Uterus (tissue), 4 donors: ENCODE results near the gene CCDC68. TPM values are rescaled to one million over a fixed set of nuclear protein-coding genes. Genes with fewer than 3 reads are reported as not detected.
A peak's percentile ranks its signal among the peaks of the same experiment; 100 is the strongest.

Experiments used
- DNase-seq, 2 donors: peaks; one replicate each; pipeline ENCODE4 v3.0.0-alpha.2; 2019 to 2020
- H3K27ac ChIP-seq, 2 donors: fragments of 200-600 bp; sonication (generic); 1 replicate in 1 of 2; 2 replicates in 1 of 2; pipeline ENCODE4 v1.5.1; 2016 to 2018
- H3K27me3 ChIP-seq, 2 donors: fragments of 200-600 bp; sonication (generic); one replicate each; pipeline ENCODE4 v1.5.1; 2018 to 2019; ENCODE audit warnings: control low read depth in 1 of 2
- H3K36me3 ChIP-seq, 2 donors: fragments of 200-600 bp; sonication (generic); one replicate each; pipeline ENCODE4 v1.5.1; 2019; ENCODE audit warnings: control low read depth in 1 of 2
- H3K4me1 ChIP-seq, 2 donors: fragments of 200-600 bp; sonication (generic); one replicate each; pipeline ENCODE4 v1.5.1; 2018 to 2019; ENCODE audit warnings: control low read depth in 1 of 2
- H3K4me3 ChIP-seq, 2 donors: fragments of 200-600 bp; sonication (generic); 1 replicate in 1 of 2; 2 replicates in 1 of 2; pipeline ENCODE4 v1.5.1; 2018 to 2019; ENCODE audit warnings: mild to moderate bottlenecking in 1 of 2
- H3K9me3 ChIP-seq, 2 donors: fragments of 200-600 bp; sonication (generic); one replicate each; pipeline ENCODE4 v1.5.1; 2019; ENCODE audit warnings: control low read depth in 1 of 2
- POLR2A ChIP-seq, 2 donors: fragments of 450-650 bp; IDR thresholded peaks; one replicate each; pipeline ENCODE4 v1.6.1; 2016; ENCODE audit warnings: antibody characterized with exemption in 2 of 2, mild to moderate bottlenecking in 1 of 2, moderate library complexity in 1 of 2
- intact Hi-C: fragments of 100-400 bp; cut with DNase I; formaldehyde crosslinking; loops from one replicate; pipeline ENCODE4 v1.15.1; 2023; ENCODE audit warnings: low total_unique reads
- total RNA-seq, 4 donors: library from RNA; depleted of rRNA in 3 of 4; stranded (reverse); fragments of >200 nt in 3 of 4; gene quantifications; one replicate each; pipeline versions ENCODE4 v1.1.0 to v1.2.4, GENCODE V29; 2014 to 2023
- TF ChIP-seq, protein P1 (sequence below), 4 experiments: fragments of 200-600 bp in 2 of 4; fragments of 450-650 bp in 2 of 4; sonication (generic) in 2 of 4; IDR thresholded peaks; one replicate each; pipeline ENCODE4 v1.5.1; 2016 to 2019; ENCODE audit warnings: antibody characterized with exemption in 4 of 4, mild to moderate bottlenecking in 2 of 4, moderate library complexity in 1 of 4
- donor health status: DM: yes; HTN: yes; CAD: no.

The CCDC68 gene
- total RNA-seq, result 10 to 100 TPM in 2 of 4 donors, 1 to 10 TPM in 2; 6.9 to 26.3 (median 17.1) TPM

DNA sequence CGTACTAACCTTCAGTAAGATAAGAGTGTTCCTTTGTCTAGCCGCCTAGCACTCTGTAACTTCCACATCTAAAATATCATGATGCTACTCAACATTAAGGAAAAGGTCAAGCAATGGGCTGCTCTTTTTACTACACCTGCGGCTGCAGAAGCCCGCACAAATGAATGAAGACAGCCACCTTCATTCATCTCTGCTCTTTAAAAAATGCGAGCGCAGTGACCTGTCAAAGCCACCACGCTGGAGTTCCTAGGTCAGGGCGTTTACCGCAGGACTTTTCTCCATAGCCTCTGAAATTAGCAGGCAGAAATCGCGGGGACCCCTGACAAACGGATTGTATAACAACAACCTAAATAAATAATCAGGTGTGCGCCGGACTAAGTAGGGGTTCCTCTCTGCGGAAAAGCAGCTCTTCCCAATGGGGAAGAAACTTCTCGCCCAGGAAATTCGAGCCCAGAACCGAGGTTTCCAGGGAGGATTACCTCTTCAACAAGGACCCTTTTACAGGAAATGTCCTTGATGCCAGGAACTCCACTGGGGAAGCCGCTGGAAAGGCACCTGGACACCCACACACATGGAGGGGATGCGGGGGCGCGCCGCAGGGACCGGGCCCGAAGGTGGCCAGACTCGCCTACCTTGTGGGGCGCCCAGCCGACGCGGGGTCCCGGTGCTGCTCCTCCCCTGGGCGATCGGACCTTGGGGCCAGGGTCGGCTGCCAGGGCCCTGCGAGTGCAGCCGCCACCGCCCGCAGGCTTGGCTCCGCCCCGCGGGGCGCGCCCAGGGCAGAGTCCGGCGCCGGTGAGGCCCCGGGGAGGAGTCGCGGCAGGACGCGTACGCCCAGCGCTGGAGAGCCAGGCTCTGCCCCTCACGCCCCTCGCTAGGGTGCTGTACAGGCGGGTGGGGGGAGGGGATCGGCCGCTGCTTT is at the start of gene CCDC68:
Gene CCDC68, minus strand, starts transcription at position 758 of the 922 bp plus-strand sequence. CDS start 16,670 bp downstream, outside the sequence.
- Histone ChIP-seq H3K27ac (peak within 1 kb of the TSS; percentile 9 to 31), H3K4me3 (peak within 1 kb of the TSS in 1 of 2 donors; percentile 46)

DNA sequence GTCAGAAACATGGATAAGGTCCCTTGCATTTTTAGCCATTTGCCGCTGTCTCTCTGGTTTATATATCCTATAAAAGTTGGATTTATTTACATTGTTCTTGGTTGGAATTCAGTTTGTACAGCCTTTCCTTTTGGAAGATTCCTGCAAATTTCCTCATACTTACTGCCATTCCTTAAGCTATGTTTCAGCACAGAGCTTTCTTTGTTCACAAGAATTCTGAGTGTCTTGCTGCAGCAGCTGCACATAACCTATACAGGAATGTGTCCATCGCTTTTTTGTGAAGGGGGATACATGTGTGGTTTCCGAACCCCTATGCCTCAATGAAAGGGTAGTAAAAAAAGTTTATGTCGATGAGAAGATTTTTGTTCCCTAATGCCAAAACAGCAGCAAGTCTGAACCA is 48.3 kb upstream of the CCDC68 start:
- Histone ChIP-seq H3K9me3 (no peaks in the 10 kb centered on the region), H3K27me3 (no peaks in the 10 kb centered on the region), H3K27ac (no peak overlapping the region), H3K36me3 (no peaks in the 10 kb centered on the region), H3K4me1 (no peaks in the 10 kb centered on the region), H3K4me3 (no peak overlapping the region)
- intact Hi-C loops, result no loop called here
- DNase-seq, result no peak
- TF ChIP-seq POLR2A (IDR thresholded peaks at IDR 0.05), result no peak

More for the DNA sequence above, at the start of gene CCDC68:
- no peaks in the 10 kb centered on the region for H3K27me3 ChIP-seq
- no peaks in the 10 kb centered on the region for H3K36me3 ChIP-seq
- TF ChIP-seq POLR2A (IDR thresholded peaks at IDR 0.05), result no peak
- TF ChIP-seq, protein P1, sequence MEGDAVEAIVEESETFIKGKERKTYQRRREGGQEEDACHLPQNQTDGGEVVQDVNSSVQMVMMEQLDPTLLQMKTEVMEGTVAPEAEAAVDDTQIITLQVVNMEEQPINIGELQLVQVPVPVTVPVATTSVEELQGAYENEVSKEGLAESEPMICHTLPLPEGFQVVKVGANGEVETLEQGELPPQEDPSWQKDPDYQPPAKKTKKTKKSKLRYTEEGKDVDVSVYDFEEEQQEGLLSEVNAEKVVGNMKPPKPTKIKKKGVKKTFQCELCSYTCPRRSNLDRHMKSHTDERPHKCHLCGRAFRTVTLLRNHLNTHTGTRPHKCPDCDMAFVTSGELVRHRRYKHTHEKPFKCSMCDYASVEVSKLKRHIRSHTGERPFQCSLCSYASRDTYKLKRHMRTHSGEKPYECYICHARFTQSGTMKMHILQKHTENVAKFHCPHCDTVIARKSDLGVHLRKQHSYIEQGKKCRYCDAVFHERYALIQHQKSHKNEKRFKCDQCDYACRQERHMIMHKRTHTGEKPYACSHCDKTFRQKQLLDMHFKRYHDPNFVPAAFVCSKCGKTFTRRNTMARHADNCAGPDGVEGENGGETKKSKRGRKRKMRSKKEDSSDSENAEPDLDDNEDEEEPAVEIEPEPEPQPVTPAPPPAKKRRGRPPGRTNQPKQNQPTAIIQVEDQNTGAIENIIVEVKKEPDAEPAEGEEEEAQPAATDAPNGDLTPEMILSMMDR (IDR thresholded peaks at IDR 0.05), result no peak
- no peaks in the 10 kb centered on the region for H3K4me1 ChIP-seq
- DNase-seq, result peak in 1 of 2 donors; percentile 13
- no peaks in the 10 kb centered on the region for H3K9me3 ChIP-seq
- intact Hi-C loops, result no loop called here

DNA sequence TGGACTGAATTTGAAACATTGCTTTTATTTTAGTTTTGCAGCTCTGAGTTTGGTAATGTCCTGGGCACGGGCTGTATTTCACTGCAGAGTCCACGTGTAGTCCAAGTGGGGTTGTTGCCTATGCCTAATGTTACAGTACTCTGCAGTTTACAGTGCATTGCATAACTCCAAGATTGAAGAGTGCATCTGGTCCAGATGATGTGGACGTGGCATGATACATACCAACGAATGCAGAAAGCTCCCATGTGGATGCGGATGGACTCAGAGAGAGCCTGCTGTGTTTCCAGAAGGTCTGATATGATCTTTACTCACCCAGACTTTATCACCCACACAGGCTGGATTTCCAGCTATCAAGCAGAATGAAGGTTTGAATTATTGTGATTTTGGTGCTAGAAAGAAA is 44.4 kb upstream of the CCDC68 start:
- intact Hi-C loops, result no loop called here
- no peaks in the 10 kb centered on the region for H3K27me3 ChIP-seq
- no peaks in the 10 kb centered on the region for H3K9me3 ChIP-seq
- TF ChIP-seq POLR2A (IDR thresholded peaks at IDR 0.05), result no peak
- TF ChIP-seq, protein P1 (IDR thresholded peaks at IDR 0.05), result no peak
- H3K4me3 ChIP-seq, result no peak overlapping the region
- H3K4me1 ChIP-seq, result no peaks in the 10 kb centered on the region
- no peaks in the 10 kb centered on the region for H3K36me3 ChIP-seq
- DNase-seq, result no peak
- no peak overlapping the region for H3K27ac ChIP-seq

- Histone ChIP-seq H3K4me3 (no peak overlapping the region), H3K9me3 (no peaks in the 10 kb centered on the region), H3K27ac (no peak overlapping the region), H3K27me3 (no peaks in the 10 kb centered on the region), H3K36me3 (no peaks in the 10 kb centered on the region), H3K4me1 (no peaks in the 10 kb centered on the region)
- intact Hi-C loops, result no loop called here
- TF ChIP-seq, protein P1 (IDR thresholded peaks at IDR 0.05), result no peak
- no peak for TF ChIP-seq POLR2A (IDR thresholded peaks at IDR 0.05)
- no peak for DNase-seq
These were observed 43.0 kb upstream of the CCDC68 start for GRCh38 chr18:55002261-55002660.

DNA sequence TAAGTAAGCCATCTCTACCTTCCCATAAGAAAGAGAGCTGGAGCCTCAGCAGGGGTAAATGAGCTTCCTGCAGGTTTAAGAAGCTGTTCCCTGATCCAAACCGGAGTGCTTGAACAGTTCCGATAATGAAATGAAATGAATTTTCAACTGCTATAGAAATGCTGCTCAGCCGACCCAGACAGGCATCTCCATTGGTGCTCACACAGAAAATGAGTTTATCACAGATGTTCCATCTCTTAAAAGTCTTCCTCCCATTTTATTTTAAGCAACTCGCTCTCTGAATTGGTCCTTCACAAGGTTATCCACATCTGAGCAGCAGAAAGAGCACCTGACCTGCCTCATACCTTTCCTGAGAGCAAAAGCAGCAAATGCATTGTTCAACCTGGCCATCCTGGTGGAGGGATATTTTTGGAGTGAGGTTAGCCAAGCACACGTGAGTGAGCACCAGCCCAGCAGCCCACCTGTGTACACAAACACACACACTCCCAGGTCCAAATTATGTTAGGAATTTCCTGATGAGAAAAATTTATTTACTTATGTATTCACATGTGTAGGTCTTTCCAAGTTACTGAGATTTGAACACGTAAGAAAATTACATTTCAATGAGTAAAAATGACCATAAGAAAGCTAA is 42.2 kb upstream of the CCDC68 start:
- Histone ChIP-seq H3K36me3 (no peaks in the 10 kb centered on the region), H3K27me3 (no peaks in the 10 kb centered on the region), H3K4me3 (no peak overlapping the region), H3K9me3 (no peaks in the 10 kb centered on the region), H3K4me1 (no peaks in the 10 kb centered on the region), H3K27ac (no peak overlapping the region)
- TF ChIP-seq, protein P1 (IDR thresholded peaks at IDR 0.05), result no peak
- no peak for TF ChIP-seq POLR2A (IDR thresholded peaks at IDR 0.05)
- intact Hi-C loops, result no loop called here
- DNase-seq, result no peak
